Activated CD8-positive, alpha-beta memory T cell treated with anti-CD3 and anti-CD28 coated beads, Interleukin-2, amount 50 U/mL, for 1 hour (primary cell): ENCODE measurements around the gene TUBA1A.
"Not testable (repeated sequence)": the region's sequence is repeated elsewhere in the genome, so short reads cannot be mapped to it uniquely, and the experiment has no call there.

Experiments used
- DNase-seq: peaks from one replicate; pipeline ENCODE4 v3.0.0-alpha.2; 2020; ENCODE audit errors: extremely low read depth

The TUBA1A gene

DNA sequence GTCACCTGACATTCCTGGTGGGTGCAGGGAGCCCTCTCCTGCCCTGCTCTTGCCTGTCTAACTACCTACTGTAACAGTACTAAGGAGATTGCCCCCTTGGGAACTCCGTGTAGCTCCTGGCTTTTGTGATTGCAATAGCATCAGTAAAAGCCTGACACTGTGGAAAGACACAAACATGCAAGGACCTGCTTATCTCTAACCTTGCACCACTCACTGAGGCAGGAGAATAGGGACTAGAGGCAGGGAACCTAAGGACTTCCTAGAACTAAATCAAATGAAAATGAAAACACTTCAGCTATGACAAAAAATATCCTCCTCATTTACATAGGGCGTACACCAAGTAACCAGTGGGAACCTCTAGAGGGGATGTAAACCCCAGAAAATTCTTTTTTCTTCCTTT is 28.5 kb downstream of the TUBA1A start:
- DNase-seq, result no peak

DNA sequence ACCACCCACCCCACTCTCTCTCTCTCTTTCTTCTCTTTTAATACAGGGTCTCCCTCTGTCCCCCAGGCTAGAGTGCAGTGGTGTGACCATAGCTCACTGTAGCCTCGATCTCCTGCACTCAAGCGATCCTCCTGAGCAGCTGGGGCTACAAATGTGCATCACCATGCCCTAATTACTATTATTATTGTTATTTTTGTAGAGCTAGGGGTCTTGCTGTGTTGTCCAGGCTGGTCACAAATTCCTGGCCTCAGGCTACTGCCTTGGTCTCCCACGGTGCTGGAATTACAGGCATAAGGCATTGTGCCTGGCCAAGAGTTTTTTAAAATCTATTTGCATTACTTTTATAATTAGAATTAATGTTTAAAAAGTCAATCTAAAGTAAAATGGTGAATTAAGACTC is 34.7 kb downstream of the TUBA1A start:
- no peak for DNase-seq

DNA sequence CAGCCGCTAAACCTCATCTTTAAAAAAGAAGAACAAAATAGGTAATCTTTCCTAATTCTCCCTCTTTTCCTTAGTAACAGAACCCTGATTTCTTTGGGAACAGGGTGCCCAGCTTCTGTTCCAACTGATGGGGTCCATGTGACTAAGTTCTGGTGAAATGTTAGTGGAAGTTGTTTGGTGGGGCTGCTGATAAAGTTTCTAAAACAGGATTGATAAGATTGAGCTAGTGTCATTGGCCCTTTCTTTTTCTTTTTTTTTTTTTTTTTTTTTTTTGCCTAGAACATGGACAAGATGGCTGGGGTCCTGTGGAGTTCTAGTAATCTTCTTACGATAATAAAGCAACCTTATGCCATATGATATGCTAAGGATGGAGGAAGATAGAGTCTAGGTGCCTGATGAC is 41.5 kb downstream of the TUBA1A start:
- DNase-seq, result no peak

DNA sequence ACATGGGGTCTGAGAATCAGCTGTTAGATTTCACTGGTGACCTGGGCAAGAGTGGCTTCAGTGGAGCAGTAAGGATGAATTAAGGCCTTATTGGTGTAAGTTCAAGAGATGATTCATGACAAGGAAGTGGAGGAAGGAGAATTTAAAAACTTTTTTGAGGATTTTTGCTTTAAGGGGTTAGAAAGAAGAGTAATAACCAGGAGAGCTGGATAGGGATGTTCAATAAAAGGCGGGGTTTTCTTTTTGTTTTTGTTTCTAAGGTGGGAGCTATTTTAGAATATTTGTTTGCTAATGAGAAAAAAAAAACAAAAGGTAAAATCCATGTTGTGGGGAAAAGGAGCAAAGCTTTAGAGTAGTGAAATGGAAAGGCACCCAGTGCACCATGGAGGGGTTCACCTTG is 42.5 kb downstream of the TUBA1A start:
- no peak for DNase-seq

DNA sequence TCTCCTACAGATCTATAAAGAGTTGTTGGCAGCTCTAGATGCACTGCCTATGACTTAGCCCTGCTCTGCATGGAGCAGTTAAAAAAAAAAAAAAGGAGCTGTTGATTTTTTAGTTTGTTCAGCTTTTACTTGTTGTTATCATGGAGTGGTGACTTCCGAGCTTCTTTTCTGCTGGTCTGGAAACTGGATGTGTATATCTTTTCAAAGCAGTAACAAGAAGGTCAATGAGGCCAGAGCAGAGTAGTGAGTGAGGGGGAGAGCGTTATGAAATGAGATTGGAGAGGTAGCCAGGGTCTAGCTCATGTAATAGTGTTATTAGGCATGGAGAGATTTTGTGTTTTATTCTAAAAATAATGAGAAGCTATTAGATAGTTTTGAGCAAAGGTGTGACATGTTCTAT is 44.5 kb downstream of the TUBA1A start:
- no peak for DNase-seq

DNA sequence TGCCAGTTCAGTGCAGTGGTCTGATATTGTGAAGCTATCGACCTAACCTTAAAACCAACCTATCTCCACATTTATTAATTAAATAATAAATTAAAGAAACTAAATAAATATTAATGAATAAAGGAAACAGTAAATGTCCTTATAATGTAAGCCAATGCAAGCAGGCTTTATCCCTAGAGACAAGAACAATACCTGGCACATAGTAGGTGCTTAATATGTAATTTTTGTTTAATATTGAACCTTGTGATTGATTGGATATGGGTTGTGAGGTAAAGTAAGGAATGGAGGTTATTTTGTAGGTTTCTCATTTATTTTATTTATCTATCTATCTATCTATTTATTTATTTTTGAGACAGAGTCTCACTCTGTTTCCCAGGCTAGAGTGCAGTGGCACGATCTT is 49.9 kb downstream of the TUBA1A start:
- DNase-seq, result no peak

DNA sequence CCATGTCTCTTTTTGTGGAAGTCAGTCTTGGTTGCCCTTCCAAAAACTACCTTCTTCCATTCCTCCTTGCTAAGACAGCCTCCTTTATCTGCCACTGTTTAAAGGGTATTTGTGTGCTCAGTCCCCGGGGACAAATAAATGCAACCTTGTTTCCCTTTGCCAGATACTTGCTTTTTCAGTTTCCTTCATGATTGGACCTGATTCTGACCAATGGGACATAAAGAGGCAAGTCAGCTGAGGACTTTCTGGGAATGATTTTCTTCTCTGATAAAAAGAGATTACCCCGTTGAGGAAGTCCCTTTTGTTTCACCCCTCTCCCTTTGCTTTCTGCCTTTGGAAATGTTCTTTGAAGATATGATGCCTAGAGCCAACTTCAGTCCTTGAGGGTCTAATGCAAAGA is 50.3 kb downstream of the TUBA1A start:
- DNase-seq, result no peak

DNA sequence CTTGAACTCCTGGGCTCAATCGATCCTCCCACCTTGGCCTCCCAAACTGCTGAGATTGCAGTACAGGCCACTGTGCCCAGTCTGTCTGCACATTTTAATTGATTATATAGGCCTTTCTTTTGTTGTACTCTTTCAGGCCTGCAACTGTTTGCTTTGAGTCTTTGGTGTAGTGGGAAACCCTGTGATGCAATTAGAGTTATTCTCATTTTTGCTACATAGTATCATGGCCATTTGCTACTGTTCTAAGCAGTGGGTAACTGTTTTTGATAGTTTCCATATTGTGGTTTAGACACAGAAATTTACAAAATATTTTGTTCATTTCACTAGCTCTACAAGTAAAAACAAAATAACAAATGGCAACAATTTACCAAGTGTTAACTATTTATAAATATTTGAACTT is 51.4 kb downstream of the TUBA1A start:
- no peak for DNase-seq

DNA sequence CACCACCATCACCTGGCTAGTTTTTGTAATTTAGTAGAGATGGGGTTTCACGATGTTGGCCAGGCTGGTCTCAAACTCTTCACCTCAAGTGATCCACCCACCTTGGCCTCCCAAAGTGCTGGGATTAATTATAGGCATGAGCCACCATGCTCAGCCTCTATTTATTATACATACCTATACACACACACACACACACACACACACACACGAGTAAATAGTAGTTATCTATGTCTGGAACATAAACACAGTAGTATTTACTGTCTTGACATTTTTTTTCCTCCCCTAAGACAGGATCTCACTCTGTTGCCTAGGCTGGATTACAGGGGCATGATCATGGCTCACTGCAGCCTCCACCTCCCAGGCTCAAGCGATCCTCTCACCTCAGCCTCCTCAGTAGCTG is 51.9 kb downstream of the TUBA1A start:
- not testable (repeated sequence) for DNase-seq
